ENCODE measurements around the gene SORCS3.

DNA sequence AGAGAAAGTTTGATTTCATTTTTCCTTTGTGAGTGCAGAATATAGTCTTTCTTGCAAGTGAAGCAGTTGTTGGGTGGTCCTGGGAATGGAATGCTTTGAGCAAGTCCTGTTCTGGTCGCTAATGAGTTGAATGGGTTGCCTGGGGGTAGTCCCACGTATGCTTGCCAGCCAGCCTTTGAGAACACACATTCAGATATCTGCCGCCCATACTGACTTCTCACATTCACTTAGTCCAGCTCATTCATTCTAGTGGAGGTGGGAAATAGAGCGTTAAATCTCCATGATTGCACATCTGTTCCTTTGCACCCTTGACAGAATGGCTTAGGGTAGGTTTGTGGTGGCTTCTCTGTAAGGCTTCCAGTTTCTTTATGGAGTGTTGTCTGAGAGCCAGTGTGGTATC, 256.6 kb downstream of the SORCS3 start:
- TF ChIP-seq NR2C2 (CRISPR knock-in tag; IDR thresholded peaks at IDR 0.05), result no peak
- TF ChIP-seq, protein P1, sequence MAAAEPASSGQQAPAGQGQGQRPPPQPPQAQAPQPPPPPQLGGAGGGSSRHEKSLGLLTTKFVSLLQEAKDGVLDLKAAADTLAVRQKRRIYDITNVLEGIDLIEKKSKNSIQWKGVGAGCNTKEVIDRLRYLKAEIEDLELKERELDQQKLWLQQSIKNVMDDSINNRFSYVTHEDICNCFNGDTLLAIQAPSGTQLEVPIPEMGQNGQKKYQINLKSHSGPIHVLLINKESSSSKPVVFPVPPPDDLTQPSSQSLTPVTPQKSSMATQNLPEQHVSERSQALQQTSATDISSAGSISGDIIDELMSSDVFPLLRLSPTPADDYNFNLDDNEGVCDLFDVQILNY (CRISPR knock-in tag; IDR thresholded peaks at IDR 0.05), result no peak
- no peak for TF ChIP-seq IRF2 (CRISPR knock-in tag; IDR thresholded peaks at IDR 0.05; ENCODE audit: borderline replicate concordance, low read depth)
- no peak for TF ChIP-seq ZBTB43 (CRISPR knock-in tag; IDR thresholded peaks at IDR 0.05)
- TF ChIP-seq NFE2L1 (CRISPR knock-in tag; IDR thresholded peaks at IDR 0.05), result no peak
- TF ChIP-seq, protein P2, sequence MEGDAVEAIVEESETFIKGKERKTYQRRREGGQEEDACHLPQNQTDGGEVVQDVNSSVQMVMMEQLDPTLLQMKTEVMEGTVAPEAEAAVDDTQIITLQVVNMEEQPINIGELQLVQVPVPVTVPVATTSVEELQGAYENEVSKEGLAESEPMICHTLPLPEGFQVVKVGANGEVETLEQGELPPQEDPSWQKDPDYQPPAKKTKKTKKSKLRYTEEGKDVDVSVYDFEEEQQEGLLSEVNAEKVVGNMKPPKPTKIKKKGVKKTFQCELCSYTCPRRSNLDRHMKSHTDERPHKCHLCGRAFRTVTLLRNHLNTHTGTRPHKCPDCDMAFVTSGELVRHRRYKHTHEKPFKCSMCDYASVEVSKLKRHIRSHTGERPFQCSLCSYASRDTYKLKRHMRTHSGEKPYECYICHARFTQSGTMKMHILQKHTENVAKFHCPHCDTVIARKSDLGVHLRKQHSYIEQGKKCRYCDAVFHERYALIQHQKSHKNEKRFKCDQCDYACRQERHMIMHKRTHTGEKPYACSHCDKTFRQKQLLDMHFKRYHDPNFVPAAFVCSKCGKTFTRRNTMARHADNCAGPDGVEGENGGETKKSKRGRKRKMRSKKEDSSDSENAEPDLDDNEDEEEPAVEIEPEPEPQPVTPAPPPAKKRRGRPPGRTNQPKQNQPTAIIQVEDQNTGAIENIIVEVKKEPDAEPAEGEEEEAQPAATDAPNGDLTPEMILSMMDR (IDR thresholded peaks at IDR 0.05), result no peak
- TF ChIP-seq PRDM15 (CRISPR knock-in tag; IDR thresholded peaks at IDR 0.05), result no peak
- TF ChIP-seq ATF3 (CRISPR knock-in tag; conservative IDR thresholded peaks at IDR 0.05), result no peak
- no peak for TF ChIP-seq CREB1 (CRISPR knock-in tag; IDR thresholded peaks at IDR 0.05)
- TF ChIP-seq, protein P3, sequence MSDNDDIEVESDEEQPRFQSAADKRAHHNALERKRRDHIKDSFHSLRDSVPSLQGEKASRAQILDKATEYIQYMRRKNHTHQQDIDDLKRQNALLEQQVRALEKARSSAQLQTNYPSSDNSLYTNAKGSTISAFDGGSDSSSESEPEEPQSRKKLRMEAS (CRISPR knock-in tag; IDR thresholded peaks at IDR 0.05), result no peak
- no peak for TF ChIP-seq USF2 (CRISPR knock-in tag; IDR thresholded peaks at IDR 0.05)
- TF ChIP-seq SP1 (CRISPR knock-in tag; conservative IDR thresholded peaks at IDR 0.05), result no peak
- TF ChIP-seq GABPB1 (CRISPR knock-in tag; IDR thresholded peaks at IDR 0.05), result no peak

All from WTC11 (cell line).